NCI-H187 treated with DMSO at 0.1 percent for 48 hours (cell line): ENCODE results near the gene PLEKHD1.

ENCODE experiments used
- DNase-seq: peaks from one replicate; lab custom pipeline; 2025; lab: John Stamatoyannopoulos, UW

PLEKHD1 gene

DNA sequence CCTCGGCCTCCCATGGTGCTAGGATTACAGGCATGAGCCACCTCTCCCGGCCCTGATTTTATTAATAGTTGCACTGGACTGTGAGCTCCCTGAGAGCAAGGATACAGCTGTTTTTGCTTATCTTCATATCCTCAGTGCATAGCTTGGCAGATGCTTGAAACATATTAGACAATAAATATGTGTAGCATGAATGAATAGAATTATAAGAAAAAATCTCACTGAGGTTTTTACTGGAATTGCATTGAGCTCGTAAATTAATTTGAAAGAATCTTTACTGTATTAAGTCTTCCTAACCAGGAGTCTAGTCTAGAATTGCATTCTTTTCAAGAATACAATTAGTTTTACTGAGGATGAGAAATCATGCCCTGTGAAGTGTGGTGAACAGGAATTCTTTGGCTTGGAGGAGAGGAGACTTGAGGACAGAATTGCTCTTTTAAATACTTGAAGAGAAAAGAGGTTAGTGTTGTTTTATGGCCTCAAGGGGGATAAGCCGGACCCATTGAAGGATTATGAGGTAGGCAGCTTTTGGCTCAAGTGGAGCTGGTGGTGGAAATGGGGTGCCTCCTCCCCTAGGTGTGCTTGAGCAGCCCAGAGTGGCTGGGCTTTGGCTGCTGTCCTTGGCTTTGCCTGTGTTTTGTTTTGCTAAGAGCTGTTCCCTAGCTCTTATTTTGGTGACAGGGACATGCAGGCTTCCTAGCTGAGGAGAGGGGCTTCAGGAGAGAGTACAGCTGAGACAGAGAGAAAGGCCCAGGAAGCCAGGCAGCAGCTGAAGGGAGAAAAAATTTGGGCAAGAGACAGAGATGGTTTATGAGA is 34.0 kb downstream of the PLEKHD1 start:
- DNase-seq: no peak

GRCh38 chr14:69519204-69520100 is 34.9 kb downstream of the PLEKHD1 start:
- DNase-seq: peak; percentile 22

DNA sequence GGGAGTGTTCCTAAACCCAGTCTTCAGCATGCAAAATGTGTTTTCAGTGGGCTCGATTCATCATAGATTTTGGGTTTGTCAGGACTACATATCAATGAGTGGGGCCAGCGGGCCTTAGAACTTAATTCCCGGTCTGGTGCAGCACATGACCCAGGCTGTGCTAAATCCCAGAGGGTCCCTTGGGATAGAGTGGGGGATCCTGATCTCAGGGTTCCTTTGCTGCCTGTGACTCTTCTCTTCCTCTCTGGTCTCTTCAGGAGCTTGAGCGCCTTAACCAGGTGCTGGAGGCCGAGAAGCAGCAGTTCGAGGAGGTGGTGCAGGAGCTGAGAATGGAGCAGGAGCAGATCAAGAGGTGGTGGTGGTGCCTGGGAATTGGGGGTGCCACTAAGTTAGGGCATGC is 37.5 kb downstream of the PLEKHD1 start:
- DNase-seq: no peak

DNA sequence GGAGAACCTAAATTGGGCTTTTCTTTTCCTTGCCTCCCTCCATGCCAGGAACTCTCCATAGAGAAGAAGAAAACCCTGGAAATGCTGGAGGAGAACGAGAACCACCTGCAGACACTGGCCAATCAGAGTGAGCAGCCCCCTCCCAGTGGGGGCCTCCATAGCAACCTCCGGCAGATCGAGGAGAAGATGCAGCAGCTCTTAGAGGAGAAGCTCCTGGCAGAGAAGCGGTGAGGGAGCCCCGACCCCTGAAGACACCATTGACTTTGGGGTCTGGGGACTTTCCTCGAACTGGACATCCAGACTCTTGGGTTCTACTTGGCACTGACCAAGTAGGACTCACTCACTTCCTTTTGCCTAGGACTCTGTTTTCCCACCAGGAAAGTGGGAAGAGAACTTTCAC is 41.4 kb downstream of the PLEKHD1 start:
- DNase-seq: no peak

GRCh38 chr14:69527635-69528034 is 43.1 kb downstream of the PLEKHD1 start:
- no peak for DNase-seq

DNA sequence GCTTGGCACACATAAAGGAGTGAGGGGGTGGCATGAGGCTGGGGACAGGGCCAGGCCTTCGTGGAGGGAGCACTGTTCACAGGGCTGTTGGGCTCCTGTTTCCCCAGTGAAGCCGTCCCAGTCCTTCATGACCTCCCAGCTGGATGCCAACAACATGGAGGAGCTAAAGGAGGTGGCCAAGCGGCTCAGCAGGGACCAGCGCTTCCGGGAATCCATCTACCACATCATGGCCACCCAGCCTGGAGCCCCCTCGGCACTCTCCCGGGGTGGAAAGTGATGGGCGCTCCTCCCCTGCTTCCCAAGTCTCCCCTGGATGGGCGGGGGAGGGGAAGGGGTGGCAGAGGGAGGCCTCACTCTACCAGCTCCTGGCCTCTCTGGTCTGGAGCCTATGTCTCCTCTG is 43.6 kb downstream of the PLEKHD1 start:
- DNase-seq: no peak

DNA sequence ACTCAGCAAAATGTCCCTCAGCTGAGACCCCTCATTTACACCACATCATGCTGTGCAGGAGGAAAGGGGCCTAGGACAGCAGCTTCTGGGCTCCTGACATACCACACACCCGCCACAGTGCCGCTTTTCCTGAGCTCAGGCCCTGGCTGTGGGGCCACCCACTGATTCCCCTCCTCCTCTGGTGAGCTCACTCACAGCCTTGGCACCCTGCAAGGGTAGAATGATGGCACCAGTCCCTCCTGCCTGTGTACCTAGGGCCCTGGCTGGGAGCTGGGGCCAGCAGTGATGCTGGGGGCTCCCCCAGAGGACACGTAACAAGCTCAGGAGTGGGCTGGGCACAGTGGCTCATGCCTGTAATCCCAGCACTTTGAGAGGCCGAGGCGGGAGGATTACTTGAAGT is 44.4 kb downstream of the PLEKHD1 start:
- no peak for DNase-seq

DNA sequence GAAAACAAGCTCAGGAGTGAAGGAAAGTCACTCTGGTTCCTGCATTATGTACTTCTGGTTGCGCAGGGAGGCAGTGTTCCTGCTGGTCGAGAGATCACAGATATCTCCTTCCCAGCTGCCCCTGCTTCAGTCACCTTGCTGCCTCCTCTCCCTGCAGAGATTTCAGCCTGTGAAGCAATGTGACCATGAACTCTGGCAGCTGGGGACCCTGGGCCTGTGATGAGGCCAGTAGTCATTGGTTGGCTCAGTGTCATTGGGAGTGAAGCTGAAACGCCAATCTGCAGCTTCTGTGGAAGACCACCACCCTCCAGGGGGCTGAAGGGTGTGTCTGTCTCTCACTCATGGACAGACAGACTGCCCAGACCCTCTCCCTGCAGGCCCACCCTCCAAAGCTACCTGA is 45.0 kb downstream of the PLEKHD1 start:
- DNase-seq: no peak

GRCh38 chr14:69530095-69530494 is 45.6 kb downstream of the PLEKHD1 start:
- no peak for DNase-seq

DNA sequence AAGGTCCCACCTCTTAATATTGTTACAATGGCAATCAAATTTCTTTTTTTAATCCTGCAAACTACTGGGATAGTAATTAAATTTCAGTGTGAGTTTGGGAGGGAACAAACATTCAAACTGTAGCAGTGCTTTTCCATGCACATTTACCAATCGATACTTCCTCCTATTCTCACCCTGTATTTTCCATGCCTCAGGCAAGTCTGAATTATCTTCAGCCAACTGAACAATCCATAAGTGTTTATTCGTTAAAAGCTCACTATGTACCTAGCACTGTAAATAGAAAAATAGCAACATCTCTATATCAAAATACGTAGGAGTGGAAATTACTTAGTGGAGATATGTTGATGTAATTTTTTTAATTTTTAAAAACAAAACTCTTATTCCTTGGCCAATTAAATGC is 46.6 kb downstream of the PLEKHD1 start:
- DNase-seq: no peak

GRCh38 chr14:69532561-69533340 is 48.2 kb downstream of the PLEKHD1 start:
- no peak for DNase-seq

DNA sequence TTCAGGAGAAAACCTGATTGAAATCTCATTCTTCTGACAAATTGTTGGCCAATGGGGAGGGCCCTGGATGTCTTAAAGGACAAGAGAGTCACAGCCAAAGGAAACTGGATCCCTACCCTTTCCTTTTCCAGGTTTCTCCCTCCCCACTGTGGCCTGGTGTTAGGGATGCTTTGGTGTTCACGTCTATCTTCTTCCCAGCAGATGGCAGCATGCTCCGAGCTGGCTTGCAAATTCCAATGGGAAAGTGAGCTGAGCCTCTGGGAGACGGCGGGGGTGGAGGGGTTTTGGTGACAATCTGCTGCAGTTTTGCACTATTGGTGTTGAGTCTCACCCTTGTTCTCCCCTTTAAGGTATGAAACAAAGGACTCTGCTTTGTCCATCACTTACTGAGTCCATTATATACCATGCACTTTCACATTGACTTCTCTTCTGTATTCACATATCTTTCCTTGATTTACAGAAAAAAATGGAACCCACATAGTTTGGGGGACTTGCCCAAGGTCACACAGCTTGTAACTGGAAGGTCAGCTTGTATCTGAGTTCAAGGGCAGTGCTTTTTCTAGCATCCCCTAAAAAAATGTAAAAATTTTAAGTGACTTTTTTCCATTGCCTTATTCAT is 50.8 kb downstream of the PLEKHD1 start:
- DNase-seq: peak; percentile 34

DNA sequence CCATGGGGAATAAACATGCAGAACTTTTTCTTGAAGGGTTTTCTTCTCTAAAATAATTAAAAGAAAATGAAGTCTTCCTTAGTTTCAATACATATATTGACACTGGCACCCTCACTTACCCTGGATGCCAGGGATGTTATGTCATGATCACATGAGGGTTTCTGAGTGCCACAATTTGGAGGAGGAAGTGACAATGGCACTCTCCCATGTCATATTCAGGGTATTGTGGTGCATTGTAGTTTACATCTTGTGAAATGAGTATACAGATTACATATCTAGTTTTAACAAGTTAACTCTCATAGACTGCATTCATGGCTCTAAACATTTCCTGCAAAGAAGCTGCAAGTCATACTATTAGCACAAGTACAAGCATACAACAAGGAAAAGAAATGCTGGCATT is 52.4 kb downstream of the PLEKHD1 start:
- no peak for DNase-seq

- no peak for DNase-seq
Measured at GRCh38 chr14:69537900-69538299, 53.4 kb downstream of the PLEKHD1 start.

DNA sequence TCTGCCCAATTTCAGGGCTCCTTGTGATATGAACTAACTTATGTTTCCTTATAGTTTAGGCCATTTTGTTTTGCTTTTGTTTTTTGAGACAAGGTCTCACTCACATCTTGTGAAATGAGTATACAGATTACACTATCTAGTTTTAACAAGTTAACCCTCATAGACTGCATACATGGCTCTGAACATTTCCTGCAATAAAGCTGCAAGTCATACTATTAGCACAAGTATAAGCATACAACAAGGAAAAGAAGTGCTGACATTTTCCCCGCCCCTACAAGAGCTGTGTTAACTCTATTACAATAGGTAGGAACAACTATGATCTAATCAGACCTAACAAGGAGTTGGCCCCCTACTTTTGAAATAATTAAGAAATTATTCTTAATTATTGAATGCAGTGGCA is 54.2 kb downstream of the PLEKHD1 start:
- no peak for DNase-seq

- DNase-seq: no peak
Measured at GRCh38 chr14:69539631-69540410, 55.3 kb downstream of the PLEKHD1 start.

DNA sequence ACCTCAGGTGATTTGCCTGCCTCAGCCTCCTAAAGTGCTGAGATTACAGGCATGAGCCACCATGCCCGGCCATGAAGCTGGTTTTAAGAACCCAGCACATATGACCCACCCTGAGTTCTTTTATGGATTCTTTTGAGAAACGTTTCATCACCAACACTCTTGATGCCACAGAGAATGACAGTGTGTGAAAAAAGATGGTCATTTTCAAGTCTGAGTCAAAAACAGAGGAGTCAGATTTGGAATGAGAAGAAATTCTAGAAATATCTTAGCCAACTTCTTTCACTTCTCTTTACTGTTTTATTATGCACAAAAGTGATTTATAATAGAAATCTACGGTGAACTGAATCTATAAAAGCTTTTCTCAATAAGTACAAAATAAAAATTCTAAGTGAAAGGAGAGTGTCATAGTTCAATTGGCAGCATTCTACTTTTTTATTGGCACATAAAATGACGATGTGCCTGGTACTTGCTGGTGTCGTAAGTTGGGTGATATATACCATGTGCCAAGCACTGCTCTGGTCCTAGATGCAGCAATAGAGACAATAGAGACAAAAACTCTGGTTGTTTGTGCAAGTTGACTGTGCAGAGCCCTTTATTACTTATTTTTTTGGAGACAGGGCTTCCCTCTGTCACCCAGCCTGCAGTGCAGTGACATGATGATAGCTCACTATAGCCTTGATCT is 56.3 kb downstream of the PLEKHD1 start:
- DNase-seq: no peak

- DNase-seq: no peak
Measured at GRCh38 chr14:69542311-69542710, 57.8 kb downstream of the PLEKHD1 start.

DNA sequence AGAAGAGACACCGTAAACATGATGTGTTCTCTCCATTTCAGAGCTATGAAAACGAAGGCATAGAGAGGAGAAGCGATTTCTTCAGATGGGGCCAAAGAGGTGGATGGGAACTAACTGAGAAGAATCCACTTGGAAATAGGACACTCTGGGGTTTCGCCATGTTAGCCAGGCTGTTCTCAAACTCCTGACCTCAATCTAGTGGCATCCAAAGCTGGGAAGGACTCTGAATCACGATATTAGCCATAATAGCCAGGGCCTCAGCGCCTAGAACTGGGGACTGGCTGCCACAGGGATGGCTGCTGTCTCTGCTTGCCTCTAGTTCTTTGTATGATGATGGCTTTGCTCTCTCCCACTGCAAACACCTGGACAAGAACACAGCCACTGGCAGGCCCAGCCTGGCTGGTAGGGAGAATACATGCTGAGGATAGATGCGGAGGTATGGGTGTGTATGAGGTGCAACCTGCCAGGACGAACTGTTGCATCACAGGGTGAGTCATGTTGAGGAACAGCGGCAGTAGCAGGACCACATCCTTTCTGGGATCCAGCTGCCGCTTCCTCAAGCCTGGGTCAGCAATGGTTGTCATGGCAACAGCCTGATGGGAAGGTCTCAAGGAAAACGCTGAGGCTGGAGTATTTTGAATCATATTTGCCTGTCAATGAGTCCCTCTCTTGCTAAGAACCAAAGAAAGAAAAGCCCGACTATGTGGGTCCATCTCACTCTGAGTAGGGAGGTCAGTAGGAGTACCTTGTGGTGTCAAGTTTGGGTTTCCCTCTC is 59.0 kb downstream of the PLEKHD1 start:
- no peak for DNase-seq
